Measurements from ENCODE around the gene CD7. TPM values are rescaled to one million over a fixed set of nuclear protein-coding genes. Genes with fewer than 3 reads are reported as not detected.

Gene CD7
- total and polyA plus RNA-seq, 8 donors: 2.0 to 8.6 (median 3.7) TPM; not detected in 3

- peak overlapping the region in 1 of 5 donors; percentile 18 for H3K27ac ChIP-seq
- H3K9me3 ChIP-seq: no peaks in the 10 kb centered on the region
- DNase-seq: peak; percentile 61 to 86
- H3K27me3 ChIP-seq: peaks cover 0 to 4% (median 0%) of the 10 kb centered on the region in 3 donors
- peaks cover 23 to 66% (median 61%) of the 10 kb centered on the region in 4 donors for H3K4me1 ChIP-seq
- intact Hi-C loops (cut with DNase I; ENCODE audit: low total_unique reads): no loop called here
- H3K36me3 ChIP-seq: peaks cover 0 to 16% (median 4%) of the 10 kb centered on the region in 4 donors
- no peak for TF ChIP-seq POLR2AphosphoS5 (IDR thresholded peaks at IDR 0.05)
- TF ChIP-seq CTCF (IDR thresholded peaks at IDR 0.05): no peak
- TF ChIP-seq POLR2A (IDR thresholded peaks at IDR 0.05): no peak
- no peak for TF ChIP-seq EP300 (IDR thresholded peaks at IDR 0.05)
- WGBS, 5 donors: 35 to 72% (median 46%) methylated on average over 24 to 28 of the region's 28 CpGs
- no peak overlapping the region for H3K4me3 ChIP-seq
Observed at GRCh38 chr17:82328141-82328993, 11.0 kb upstream of the CD7 start.

- Histone ChIP-seq H3K9me3 (no peaks in the 10 kb centered on the region), H3K4me1 (peaks cover 17 to 60% (median 55%) of the 10 kb centered on the region in 4 donors), H3K4me3 (no peak overlapping the region), H3K27me3 (peaks cover 0 to 9% (median 0%) of the 10 kb centered on the region in 3 donors), H3K36me3 (peaks cover 0 to 23% (median 7%) of the 10 kb centered on the region in 4 donors), H3K27ac (no peak overlapping the region)
- WGBS, 5 donors: 58 to 72% (median 62%) methylated on average over 11 to 16 of the region's 16 CpGs
- TF ChIP-seq CTCF (IDR thresholded peaks at IDR 0.05) (no peak), POLR2AphosphoS5 (IDR thresholded peaks at IDR 0.05) (no peak), EP300 (IDR thresholded peaks at IDR 0.05) (no peak), POLR2A (IDR thresholded peaks at IDR 0.05) (no peak)
- DNase-seq: no peak
- intact Hi-C loops (cut with DNase I; ENCODE audit: low total_unique reads): no loop called here
Observed at GRCh38 chr17:82327757-82328140, 10.3 kb upstream of the CD7 start.

DNA sequence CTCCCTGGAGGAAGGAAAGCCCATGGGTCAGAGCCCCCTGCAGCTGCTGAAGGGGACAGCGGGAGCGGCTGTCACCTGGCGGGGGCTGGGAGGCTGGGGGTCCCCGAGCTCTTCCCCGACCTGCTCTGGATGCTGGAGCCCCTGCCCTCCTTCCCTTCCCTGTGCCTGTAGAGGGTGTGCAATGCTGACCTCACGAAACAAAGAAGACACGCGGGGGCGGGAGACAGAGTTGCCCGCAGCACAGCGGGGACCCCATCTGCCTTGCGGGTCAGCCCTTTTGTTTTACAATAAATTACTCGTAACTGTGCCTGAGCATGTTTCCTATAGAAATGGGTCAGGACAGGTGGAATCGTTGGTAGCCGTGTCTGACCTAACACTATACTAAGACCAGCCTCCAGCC lies 9.9 kb upstream of the CD7 start:
- Histone ChIP-seq H3K36me3 (peaks cover 0 to 26% (median 8%) of the 10 kb centered on the region in 4 donors), H3K27me3 (peaks cover 0 to 12% (median 0%) of the 10 kb centered on the region in 3 donors), H3K27ac (no peak overlapping the region), H3K4me1 (peaks cover 12 to 56% (median 51%) of the 10 kb centered on the region in 4 donors), H3K4me3 (no peak overlapping the region), H3K9me3 (no peaks in the 10 kb centered on the region)
- 79 to 87% (median 83%) methylated on average over 15 of the region's 15 CpGs for WGBS, 5 donors
- TF ChIP-seq POLR2AphosphoS5 (IDR thresholded peaks at IDR 0.05) (no peak), POLR2A (IDR thresholded peaks at IDR 0.05) (no peak), EP300 (IDR thresholded peaks at IDR 0.05) (no peak), CTCF (IDR thresholded peaks at IDR 0.05) (no peak)
- intact Hi-C loops (cut with DNase I; ENCODE audit: low total_unique reads): no loop called here
- no peak for DNase-seq

DNA sequence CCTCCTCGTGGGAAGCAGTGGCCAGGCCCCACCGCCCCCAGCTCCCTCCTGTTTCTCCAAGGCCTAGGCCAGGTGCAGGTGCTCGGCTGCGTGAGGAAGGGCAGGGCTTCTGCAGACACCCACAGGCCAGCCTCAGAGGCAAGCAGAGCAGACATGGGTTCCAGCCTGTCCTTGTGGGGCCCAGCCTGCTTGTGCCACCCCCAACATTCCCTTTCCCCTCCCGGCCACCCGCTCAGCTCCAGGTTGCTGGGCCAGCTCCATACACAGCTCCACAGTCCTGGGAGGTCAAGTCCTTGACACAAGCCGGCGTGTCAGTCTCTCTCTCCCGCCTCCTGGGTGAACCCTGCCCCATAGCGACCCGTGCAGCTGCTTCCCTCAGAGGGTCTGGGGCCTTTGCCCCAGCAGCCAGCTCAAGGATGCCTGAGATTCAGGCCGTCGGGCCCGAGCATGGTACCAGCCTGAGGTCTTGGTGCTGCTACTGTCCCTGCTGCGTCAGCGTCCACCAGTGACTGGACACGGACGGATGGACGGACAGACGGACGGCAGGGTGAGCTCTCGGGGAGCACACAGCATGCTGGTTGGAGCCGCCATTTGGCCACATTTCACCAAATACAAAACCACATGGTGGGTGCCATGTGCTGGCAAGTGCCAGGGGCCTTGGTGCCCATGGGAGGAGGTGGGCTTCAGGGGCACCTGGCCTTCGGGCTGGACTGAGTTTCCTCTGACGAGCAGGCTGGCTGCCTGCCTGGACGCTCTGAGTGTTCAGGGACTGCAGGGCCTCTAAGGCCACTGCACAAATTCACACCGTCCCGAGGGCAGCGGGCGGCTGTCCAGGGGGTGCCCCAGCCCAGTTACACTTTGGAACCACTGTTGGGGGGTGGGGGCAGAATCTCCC lies 8.1 kb upstream of the CD7 start:
- Histone ChIP-seq H3K4me3 (no peak overlapping the region), H3K4me1 (peaks cover 12 to 50% (median 44%) of the 10 kb centered on the region in 4 donors), H3K36me3 (peaks cover 0 to 34% (median 8%) of the 10 kb centered on the region in 4 donors), H3K9me3 (no peaks in the 10 kb centered on the region), H3K27me3 (peaks cover 0 to 17% (median 4%) of the 10 kb centered on the region in 3 donors), H3K27ac (no peak overlapping the region)
- no peak for DNase-seq
- 87 to 91% (median 89%) methylated on average over 18 to 30 of the region's 30 CpGs for WGBS, 5 donors
- TF ChIP-seq CTCF (IDR thresholded peaks at IDR 0.05) (no peak), EP300 (IDR thresholded peaks at IDR 0.05) (no peak), POLR2AphosphoS5 (IDR thresholded peaks at IDR 0.05) (no peak), POLR2A (IDR thresholded peaks at IDR 0.05) (no peak)
- intact Hi-C loops (cut with DNase I; ENCODE audit: low total_unique reads): no loop called here

All from stomach (tissue), 9 donors.